GM12878 (cell line): ENCODE data around the gene GPRC5B.

ENCODE experiments used
- EZH2 ChIP-seq: IDR thresholded peaks from 2 replicates; pipeline ENCODE4 v1.6.1; 2012; ENCODE audit warnings: low read depth, mild to moderate bottlenecking, control low read depth, inconsistent platforms, low read length, borderline replicate concordance; ENCODE audit not compliant: control insufficient read depth
- POLR2A ChIP-seq: IDR thresholded peaks from 2 replicates; pipeline ENCODE4 v1.6.1; 2011; ENCODE audit warnings: low read depth, mild to moderate bottlenecking, low read length
- SUZ12 ChIP-seq: fragments of 200-600 bp; sonication (generic); IDR thresholded peaks from one replicate; pipeline ENCODE4 v1.6.1; 2018; ENCODE audit warnings: antibody characterized with exemption, mild to moderate bottlenecking; ENCODE audit not compliant: unreplicated experiment
- TF ChIP-seq, protein P1 (sequence below): fragments of 450-650 bp; IDR thresholded peaks from 2 replicates; pipeline ENCODE4 v1.6.1; 2017; ENCODE audit warnings: mild to moderate bottlenecking
- TF ChIP-seq, protein P2 (sequence below), 3 experiments: IDR thresholded peaks in 2 of 3; conservative IDR thresholded peaks in 1 of 3; 2 replicates each; pipeline ENCODE4 v1.5.1; 2011; ENCODE audit warnings: low read depth in 3 of 3, low read length in 3 of 3, mild to moderate bottlenecking in 3 of 3, control low read depth in 2 of 3, moderate library complexity in 2 of 3, inconsistent platforms in 1 of 3, mixed read lengths in 1 of 3; ENCODE audit not compliant: control insufficient read depth in 2 of 3, insufficient read depth in 1 of 3; ENCODE audit errors: extremely low read depth in 1 of 3

DNA sequence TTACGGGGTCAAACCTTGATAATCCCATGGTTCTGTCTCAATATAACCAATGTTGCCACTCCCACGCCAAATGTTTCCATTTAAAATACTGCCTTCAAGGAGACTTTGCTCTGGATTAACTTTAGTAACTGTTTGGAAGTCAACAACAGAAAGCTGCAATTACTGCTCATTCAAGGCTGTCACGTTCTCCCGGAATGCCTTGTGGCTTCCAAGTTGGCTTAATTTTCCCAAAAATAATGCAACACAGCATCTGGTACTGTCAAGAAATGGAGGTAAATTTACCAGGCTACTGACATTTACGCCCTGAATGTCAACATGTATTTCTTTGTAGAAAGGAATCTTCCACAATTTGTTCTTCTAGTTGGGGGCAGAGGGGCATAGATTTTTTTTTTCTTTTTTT, 38.2 kb downstream of the GPRC5B start:
- TF ChIP-seq, protein P1, sequence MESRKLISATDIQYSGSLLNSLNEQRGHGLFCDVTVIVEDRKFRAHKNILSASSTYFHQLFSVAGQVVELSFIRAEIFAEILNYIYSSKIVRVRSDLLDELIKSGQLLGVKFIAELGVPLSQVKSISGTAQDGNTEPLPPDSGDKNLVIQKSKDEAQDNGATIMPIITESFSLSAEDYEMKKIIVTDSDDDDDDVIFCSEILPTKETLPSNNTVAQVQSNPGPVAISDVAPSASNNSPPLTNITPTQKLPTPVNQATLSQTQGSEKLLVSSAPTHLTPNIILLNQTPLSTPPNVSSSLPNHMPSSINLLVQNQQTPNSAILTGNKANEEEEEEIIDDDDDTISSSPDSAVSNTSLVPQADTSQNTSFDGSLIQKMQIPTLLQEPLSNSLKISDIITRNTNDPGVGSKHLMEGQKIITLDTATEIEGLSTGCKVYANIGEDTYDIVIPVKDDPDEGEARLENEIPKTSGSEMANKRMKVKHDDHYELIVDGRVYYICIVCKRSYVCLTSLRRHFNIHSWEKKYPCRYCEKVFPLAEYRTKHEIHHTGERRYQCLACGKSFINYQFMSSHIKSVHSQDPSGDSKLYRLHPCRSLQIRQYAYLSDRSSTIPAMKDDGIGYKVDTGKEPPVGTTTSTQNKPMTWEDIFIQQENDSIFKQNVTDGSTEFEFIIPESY = no peak
- TF ChIP-seq, protein P2, sequence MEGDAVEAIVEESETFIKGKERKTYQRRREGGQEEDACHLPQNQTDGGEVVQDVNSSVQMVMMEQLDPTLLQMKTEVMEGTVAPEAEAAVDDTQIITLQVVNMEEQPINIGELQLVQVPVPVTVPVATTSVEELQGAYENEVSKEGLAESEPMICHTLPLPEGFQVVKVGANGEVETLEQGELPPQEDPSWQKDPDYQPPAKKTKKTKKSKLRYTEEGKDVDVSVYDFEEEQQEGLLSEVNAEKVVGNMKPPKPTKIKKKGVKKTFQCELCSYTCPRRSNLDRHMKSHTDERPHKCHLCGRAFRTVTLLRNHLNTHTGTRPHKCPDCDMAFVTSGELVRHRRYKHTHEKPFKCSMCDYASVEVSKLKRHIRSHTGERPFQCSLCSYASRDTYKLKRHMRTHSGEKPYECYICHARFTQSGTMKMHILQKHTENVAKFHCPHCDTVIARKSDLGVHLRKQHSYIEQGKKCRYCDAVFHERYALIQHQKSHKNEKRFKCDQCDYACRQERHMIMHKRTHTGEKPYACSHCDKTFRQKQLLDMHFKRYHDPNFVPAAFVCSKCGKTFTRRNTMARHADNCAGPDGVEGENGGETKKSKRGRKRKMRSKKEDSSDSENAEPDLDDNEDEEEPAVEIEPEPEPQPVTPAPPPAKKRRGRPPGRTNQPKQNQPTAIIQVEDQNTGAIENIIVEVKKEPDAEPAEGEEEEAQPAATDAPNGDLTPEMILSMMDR (IDR thresholded peaks at IDR 0.05 in 2 of 3, conservative IDR thresholded peaks at IDR 0.05 in 1 of 3; ENCODE audit: control insufficient read depth in 2 of 3, extremely low read depth in 1 of 3, insufficient read depth in 1 of 3, low read depth in 3 of 3, low read length in 3 of 3) = no peak
- no peak for TF ChIP-seq EZH2
- no peak for TF ChIP-seq SUZ12
- no peak for TF ChIP-seq POLR2A
